HG03060 (cell line): ENCODE results near the gene NFKB2.

Source experiments
- ATAC-seq: cut with Tn5 transposase; IDR thresholded peaks from one replicate; pipeline ENCODE4 v1.9.1; 2021; ENCODE audit warnings: low read depth, moderate number of reproducible peaks; ENCODE audit not compliant: unreplicated experiment

NFKB2 gene

DNA sequence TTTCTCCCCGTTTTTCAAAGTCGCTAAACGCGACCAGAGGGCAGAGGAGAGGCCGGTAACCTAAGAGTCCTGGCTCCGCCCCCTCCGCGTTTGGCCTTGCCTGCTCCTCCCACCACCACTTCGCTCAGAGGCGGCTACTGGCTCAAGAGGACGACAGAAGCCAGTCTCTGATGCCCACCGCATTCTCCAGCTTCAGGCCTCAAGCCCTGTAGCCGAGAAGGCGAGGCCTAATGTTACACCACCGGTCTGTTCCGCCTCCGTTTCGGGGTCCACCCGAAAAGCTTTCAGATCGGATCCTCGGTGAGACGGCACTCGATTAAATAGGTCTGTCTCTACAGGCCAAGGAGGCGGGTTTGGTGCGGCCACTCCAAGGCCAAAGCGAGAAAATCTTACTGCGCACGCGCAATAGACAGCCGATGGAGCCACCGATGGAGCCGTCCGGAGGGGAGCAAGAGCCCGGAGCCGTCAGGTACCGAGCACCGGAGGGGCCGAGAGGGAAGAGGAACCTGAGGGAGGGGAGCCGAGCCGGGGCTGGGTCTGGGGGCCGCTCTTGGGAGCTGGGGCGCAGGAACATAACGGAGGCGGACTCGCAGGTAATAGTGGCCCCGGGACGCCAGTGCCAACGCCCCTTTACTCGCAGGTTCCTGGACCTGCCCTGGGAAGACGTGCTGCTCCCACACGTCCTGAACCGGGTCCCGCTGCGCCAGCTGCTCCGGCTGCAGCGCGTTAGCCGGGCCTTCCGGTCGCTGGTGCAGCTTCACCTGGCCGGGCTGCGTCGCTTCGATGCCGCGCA, 25.4 kb downstream of the NFKB2 start, which contains the start of gene FBXL15:
TSS of gene FBXL15 (plus strand) at position 123 of the 793 bp plus-strand sequence. CDS start at position 417, 294 bp downstream.
- peak; percentile 64 for ATAC-seq

DNA sequence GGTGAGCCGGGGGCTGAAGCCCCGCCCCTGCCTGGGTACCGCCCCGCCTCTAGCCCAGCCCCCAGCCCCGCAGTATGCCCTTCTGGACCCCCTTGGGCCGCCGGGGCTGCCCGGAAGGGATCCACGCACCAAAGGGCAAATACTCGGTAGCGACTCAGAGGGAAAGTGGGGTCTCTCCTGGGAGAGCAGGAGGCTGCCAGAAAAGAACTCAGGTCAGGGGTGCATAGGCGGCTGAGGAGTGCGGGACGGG, 25.9 kb downstream of the NFKB2 start:
- no peak for ATAC-seq

- no peak for ATAC-seq
Observed at GRCh38 chr10:102421757-102422512, 26.4 kb downstream of the NFKB2 start.

GRCh38 chr10:102422545-102423129, 27.1 kb downstream of the NFKB2 start:
- no peak for ATAC-seq

- ATAC-seq: no peak
Observed at GRCh38 chr10:102423372-102423968, 28.0 kb downstream of the NFKB2 start.

DNA sequence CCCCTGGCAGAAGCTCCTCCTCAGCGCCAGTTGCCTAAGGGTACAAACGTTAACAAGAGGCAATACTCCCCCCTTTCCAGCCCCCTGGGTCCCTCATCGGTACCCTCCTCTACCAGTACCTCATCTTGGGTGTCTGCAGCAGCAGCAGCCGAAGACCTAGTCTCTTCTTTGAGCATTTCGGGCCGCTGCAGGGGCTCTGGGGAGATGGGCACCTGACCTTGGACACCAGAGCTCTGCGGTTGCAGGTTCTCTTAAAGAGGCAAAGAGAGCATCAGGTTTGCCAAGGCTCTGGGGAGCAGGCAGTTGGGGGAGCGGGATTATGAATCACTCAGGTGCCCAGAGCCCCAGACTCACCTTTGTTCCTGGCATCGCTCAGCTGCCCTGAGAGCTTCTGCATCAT, 28.6 kb downstream of the NFKB2 start:
- no peak for ATAC-seq

DNA sequence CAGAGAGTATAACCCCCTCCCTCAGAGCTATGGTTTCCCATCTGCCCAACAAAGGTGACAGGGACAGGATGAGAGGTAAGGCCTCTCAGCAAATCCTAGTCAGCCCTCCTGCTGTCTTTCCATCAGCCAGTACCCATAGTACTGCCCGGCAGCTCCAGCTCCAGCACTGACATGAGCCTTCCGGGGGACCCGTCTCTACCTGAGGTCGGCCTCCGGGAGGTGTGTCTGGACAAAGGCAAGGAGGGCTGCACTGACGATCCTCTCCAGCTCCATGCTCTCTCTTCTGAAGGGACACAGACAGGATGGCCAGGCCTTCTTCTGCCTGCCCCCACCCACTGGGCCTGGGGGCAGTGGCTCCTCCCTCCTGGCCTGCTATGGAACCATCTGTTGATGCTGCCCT, 29.4 kb downstream of the NFKB2 start:
- ATAC-seq: no peak

- ATAC-seq: no peak
Observed at GRCh38 chr10:102425444-102425843, 29.9 kb downstream of the NFKB2 start.

GRCh38 chr10:102426803-102427287, 31.3 kb downstream of the NFKB2 start:
- no peak for ATAC-seq

GRCh38 chr10:102429468-102429867, 34.0 kb downstream of the NFKB2 start:
- ATAC-seq: no peak

DNA sequence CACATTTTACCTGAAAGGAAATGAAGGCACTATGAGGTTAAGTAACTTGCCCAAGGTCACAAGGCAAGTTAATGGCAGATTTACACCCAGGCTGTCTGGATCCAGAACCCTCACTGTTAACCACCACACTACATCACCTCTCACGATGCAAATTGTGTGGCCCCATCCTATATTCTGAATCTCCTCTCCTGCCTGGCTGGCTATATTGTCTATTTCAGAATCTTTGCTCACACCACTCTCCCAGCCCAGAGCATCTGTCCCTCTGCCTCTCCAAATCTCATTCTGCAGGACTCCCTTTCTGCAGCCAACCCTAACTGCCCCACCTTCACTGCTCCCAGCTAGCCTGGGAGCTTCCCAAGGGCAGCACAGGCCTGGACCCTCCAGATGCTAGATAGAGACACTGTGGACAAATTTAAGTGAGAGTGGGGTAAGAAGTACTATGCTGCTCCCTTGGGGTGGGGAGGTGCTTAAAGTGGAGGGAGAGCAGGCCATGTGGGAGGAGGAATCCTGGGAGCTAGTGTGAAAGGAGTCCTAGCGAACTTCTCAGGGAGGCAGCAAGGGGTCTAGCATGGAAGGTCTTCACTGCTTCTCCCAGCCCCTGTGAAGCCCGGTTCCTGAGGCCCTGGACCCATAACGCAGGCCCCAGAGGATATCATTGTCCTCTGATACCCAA, 36.1 kb downstream of the NFKB2 start:
- no peak for ATAC-seq

DNA sequence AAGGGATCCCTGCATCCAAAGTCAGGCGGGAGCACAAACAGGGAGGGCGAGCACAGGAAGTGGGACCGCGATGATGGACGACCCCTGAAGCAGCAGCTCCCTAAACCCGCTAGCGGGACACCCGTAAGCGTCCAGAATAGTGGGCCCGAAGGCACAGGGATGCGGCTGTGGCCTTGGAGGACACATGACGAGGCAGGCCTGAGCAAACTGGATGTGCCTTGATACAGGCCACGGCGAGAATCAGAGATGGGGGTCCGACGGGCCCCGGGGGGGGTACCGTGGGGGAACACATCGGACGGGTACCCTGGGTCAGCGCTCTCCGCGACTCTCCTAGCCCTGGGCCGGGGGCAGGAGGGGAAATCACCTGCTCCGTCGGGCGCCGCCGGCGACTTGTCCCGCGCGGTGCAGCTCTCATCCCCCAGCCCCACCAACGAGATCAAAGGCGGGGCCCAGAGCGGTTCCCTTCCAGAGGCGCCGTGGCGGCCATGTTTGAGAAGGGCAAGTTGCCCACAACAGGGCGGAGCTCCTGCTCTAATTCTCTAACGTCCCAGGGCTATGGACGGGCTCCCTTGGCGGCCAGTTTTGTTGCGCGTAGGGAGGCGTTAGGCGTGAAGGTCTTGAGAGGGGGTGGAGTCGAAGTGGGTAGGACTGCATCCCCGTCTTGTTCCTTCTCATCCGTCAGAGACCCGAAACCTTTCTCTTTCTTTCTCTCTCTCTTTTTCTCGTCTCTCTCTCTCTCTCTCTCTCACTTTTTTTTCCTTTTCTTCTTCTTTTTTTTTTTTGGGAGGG, 36.9 kb downstream of the NFKB2 start, which contains the start of gene CUEDC2:
TSS of gene CUEDC2 (minus strand) at position 413 of the 789 bp plus-strand sequence. CDS start 7,386 bp downstream, outside the sequence.
- ATAC-seq: peak; percentile 72

- ATAC-seq: no peak
Observed at GRCh38 chr10:102433619-102434046, 38.1 kb downstream of the NFKB2 start.

GRCh38 chr10:102434394-102435132, 39.1 kb downstream of the NFKB2 start:
- no peak for ATAC-seq

- ATAC-seq: no peak
Observed at GRCh38 chr10:102435133-102435497, 39.6 kb downstream of the NFKB2 start.

- no peak for ATAC-seq
Observed at GRCh38 chr10:102435529-102436233, 40.2 kb downstream of the NFKB2 start.

GRCh38 chr10:102436312-102436711, 40.8 kb downstream of the NFKB2 start:
- no peak for ATAC-seq

DNA sequence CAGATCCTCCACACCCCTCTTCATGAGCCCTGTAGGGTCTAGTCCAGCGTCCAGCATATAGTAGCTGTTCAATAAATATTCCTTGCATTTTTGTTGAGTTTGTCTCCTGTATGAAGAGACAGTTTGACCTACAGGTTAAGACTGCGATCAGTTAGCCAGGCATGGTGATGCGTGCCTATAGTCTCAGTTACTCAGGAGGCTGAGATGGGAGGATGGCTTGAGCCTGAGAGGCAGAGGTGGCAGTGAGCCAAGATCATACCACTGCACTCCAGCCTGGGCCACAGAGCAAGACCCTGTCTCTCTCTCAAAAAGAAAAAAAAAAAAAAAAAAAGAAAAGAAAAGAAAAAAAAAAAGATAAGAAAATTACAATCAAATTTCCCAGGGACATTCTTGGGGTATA, 42.0 kb downstream of the NFKB2 start:
- no peak for ATAC-seq
